Natural killer cell (primary cell): ENCODE measurements around the gene AURKB. TPM values are rescaled to one million over a fixed set of nuclear protein-coding genes. Genes with fewer than 3 reads are reported as not detected.
A peak's percentile ranks its signal among the peaks of the same experiment; 100 is the strongest.

ENCODE experiments used
- ATAC-seq, 3 donors: fragments of 150-1000 bp in 2 of 3; fragments of 200-7000 bp in 1 of 3; cut with Tn5 transposase; 1 replicate in 1 of 3; 2 replicates in 2 of 3; pipeline ENCODE4 v1.10.0; 2021; ENCODE audit warnings: mild to moderate bottlenecking in 2 of 3, moderate library complexity in 2 of 3
- DNase-seq, 2 donors: peaks; one replicate each; pipeline versions ENCODE4 v3.0.0 to v3.0.0-alpha.2; 2013 to 2021; ENCODE audit warnings: mixed read lengths in 1 of 2
- H3K27ac ChIP-seq: one replicate; pipeline ENCODE4 v1.5.1; 2013; ENCODE audit warnings: mild to moderate bottlenecking, low read length
- H3K27me3 ChIP-seq: one replicate; pipeline ENCODE4 v1.6.1; 2013; ENCODE audit warnings: low read length; ENCODE audit not compliant: control insufficient read depth, insufficient read depth
- H3K36me3 ChIP-seq: one replicate; pipeline ENCODE4 v1.6.1; 2013; ENCODE audit warnings: low read length; ENCODE audit not compliant: control insufficient read depth, insufficient read depth
- H3K4me1 ChIP-seq: one replicate; pipeline ENCODE4 v1.6.1; 2013; ENCODE audit warnings: low read length; ENCODE audit not compliant: control insufficient read depth, insufficient read depth
- H3K4me3 ChIP-seq: one replicate; pipeline ENCODE4 v1.5.1; 2013; ENCODE audit warnings: low read length
- H3K9me3 ChIP-seq: one replicate; pipeline ENCODE4 v1.6.1; 2013; ENCODE audit warnings: low read length; ENCODE audit not compliant: control insufficient read depth, insufficient read depth
- H3K27ac Mint-ChIP-seq, 2 donors: one replicate each; pipeline ENCODE4 v1.8.0; 2022; ENCODE audit warnings: mild to moderate bottlenecking in 2 of 2, mixed read lengths in 2 of 2, moderate library complexity in 1 of 2
- H3K27me3 Mint-ChIP-seq, 2 donors: one replicate each; pipeline ENCODE4 v1.8.0; 2022; ENCODE audit warnings: low read depth in 2 of 2, mixed read lengths in 2 of 2
- H3K36me3 Mint-ChIP-seq: one replicate; pipeline ENCODE4 v1.8.0; 2022; ENCODE audit warnings: mixed read lengths
- H3K4me1 Mint-ChIP-seq, 2 donors: one replicate each; pipeline ENCODE4 v1.8.0; 2022; ENCODE audit warnings: mixed read lengths in 2 of 2
- H3K4me3 Mint-ChIP-seq: one replicate; pipeline ENCODE4 v1.8.0; 2022; ENCODE audit warnings: mild to moderate bottlenecking, moderate library complexity, mixed read lengths
- H3K9me3 Mint-ChIP-seq, 2 donors: one replicate each; pipeline ENCODE4 v1.8.0; 2022; ENCODE audit warnings: mixed read lengths in 2 of 2
- CTCF ChIP-seq: fragments of 200-600 bp; IDR thresholded peaks from one replicate; pipeline ENCODE4 v1.8.0; 2022; ENCODE audit warnings: antibody characterized with exemption
- WGBS: methylation state at CpG from one replicate; pipeline ENCODE4 v1.1.7; 2013; ENCODE audit warnings: missing lambda C conversion rate; ENCODE audit not compliant: insufficient coverage; 5-methylcytosine and 5-hydroxymethylcytosine counted together
- intact Hi-C: fragments of 100-400 bp; cut with micrococcal nuclease; formaldehyde crosslinking; loops from one replicate; pipeline ENCODE4 v1.14.2; 2022
- total RNA-seq, 4 donors: library from RNA; stranded (reverse); fragments of 120-200 nt in 1 of 4; gene quantifications; one replicate each; pipeline versions ENCODE4 v1.2.3 to v1.2.4, GENCODE V29; 2013 to 2022

The AURKB gene
- total RNA-seq, 3 donors from 2014 or later (not counting 1 experiment from before 2014, with no cell fraction given) = 2.1 to 4.8 (median 4.1) TPM

GRCh38 chr17:8187517-8188262, 22.7 kb downstream of the AURKB start:
- TF ChIP-seq CTCF = no peak
- no peaks in the 10 kb centered on the region for H3K27me3 Mint-ChIP-seq
- H3K36me3 Mint-ChIP-seq = no peaks in the 10 kb centered on the region
- H3K4me1 Mint-ChIP-seq = peaks cover 17 to 22% of the 10 kb centered on the region in 2 donors
- DNase-seq = peak; percentile 81 to 93
- no peak overlapping the region for H3K27ac Mint-ChIP-seq
- peaks cover 54% of the 10 kb centered on the region for H3K4me1 ChIP-seq
- no peaks in the 10 kb centered on the region for H3K9me3 ChIP-seq
- WGBS = under 1% methylated on average over 22 of the region's 25 CpGs
- ATAC-seq = peak; percentile 10 to 15 (median 14)
- H3K27me3 ChIP-seq = no peaks in the 10 kb centered on the region
- no peaks in the 10 kb centered on the region for H3K36me3 ChIP-seq
- H3K4me3 Mint-ChIP-seq = no peak overlapping the region
- H3K9me3 Mint-ChIP-seq = no peaks in the 10 kb centered on the region
- peak overlapping the region; percentile 89 for H3K4me3 ChIP-seq
- intact Hi-C loops = loop anchor here (1.0 to 2.0 kb wide), 6 partner anchors 11 to 68 kb away; partner anchors contain the start of genes CTC1, PFAS and TMEM107
- peak overlapping the region; percentile 90 for H3K27ac ChIP-seq

GRCh38 chr17:8186787-8187516, 23.4 kb downstream of the AURKB start:
- ATAC-seq (peak; percentile 53 to 73 (median 56)), DNase-seq (peak; percentile 86 to 94)
- peak; percentile 29 for TF ChIP-seq CTCF
- Histone ChIP-seq H3K4me3 (peak overlapping the region; percentile 89), H3K9me3 (no peaks in the 10 kb centered on the region), H3K27me3 (no peaks in the 10 kb centered on the region), H3K36me3 (no peaks in the 10 kb centered on the region), H3K27ac (peak overlapping the region; percentile 90), H3K4me1 (peaks cover 47% of the 10 kb centered on the region)
- H3K27me3 Mint-ChIP-seq = no peaks in the 10 kb centered on the region
- intact Hi-C loops = loop anchor here (1.0 to 2.0 kb wide), 8 partner anchors 11 to 68 kb away; partner anchors contain the start of genes CTC1, PFAS and TMEM107
- no peak overlapping the region for H3K27ac Mint-ChIP-seq
- H3K36me3 Mint-ChIP-seq = no peaks in the 10 kb centered on the region
- H3K9me3 Mint-ChIP-seq = no peaks in the 10 kb centered on the region
- peaks cover 17 to 24% of the 10 kb centered on the region in 2 donors for H3K4me1 Mint-ChIP-seq
- H3K4me3 Mint-ChIP-seq = no peak overlapping the region
- under 1% methylated on average over 32 of the region's 32 CpGs for WGBS

GRCh38 chr17:8186446-8186786, 24.0 kb downstream of the AURKB start:
- Mint-ChIP-seq H3K36me3 (no peaks in the 10 kb centered on the region), H3K4me3 (no peak overlapping the region), H3K4me1 (peaks cover 17 to 26% of the 10 kb centered on the region in 2 donors), H3K27ac (no peak overlapping the region), H3K9me3 (no peaks in the 10 kb centered on the region), H3K27me3 (no peaks in the 10 kb centered on the region)
- Histone ChIP-seq H3K9me3 (no peaks in the 10 kb centered on the region), H3K27me3 (no peaks in the 10 kb centered on the region), H3K36me3 (no peaks in the 10 kb centered on the region), H3K4me3 (peak overlapping the region; percentile 89), H3K27ac (peak overlapping the region; percentile 90), H3K4me1 (peaks cover 41% of the 10 kb centered on the region)
- ATAC-seq = no peak
- intact Hi-C loops = loop anchor here (1.0 to 2.0 kb wide), 5 partner anchors 14 to 62 kb away; partner anchors contain the start of genes CTC1 and PFAS
- DNase-seq = no peak
- under 1% methylated on average over 23 of the region's 23 CpGs for WGBS
- no peak for TF ChIP-seq CTCF
